GM19324 (cell line): ENCODE results near the gene STK32B.

Experiments used
- ATAC-seq: cut with Tn5 transposase; IDR thresholded peaks from one replicate; pipeline ENCODE4 v1.9.1; 2021; ENCODE audit warnings: mild to moderate bottlenecking, moderate library complexity; ENCODE audit not compliant: unreplicated experiment, low FRiP score

STK32B gene

DNA sequence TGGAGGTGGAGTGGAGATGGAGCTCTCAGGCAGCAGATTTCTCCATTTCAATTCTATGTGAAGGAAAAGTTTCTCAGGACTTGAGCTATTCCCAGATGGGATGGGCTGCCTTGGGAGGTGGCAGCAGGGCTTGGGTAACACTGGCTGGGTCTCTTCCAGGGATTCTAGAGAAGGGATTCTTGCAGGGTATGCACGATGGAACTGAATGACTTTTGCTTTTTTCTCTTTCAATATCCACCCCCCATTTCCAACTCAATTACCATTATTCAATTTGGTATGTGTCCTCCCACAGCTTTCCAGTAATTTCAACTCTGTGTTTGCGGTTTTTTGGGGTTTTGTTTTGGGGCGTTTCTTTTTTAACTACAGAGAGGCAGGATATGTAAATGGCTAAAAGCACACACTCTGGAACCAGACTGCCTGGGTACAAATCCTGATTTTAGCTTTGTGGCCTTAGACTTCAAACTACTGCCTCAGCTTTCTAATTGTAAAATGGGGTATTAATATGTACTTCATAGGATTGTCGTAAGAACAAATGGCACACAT, 428.3 kb downstream of the STK32B start:
- no peak for ATAC-seq

- no peak for ATAC-seq
These were observed 437.1 kb downstream of the STK32B start for GRCh38 chr4:5488413-5488812.

GRCh38 chr4:5489260-5489659, 438.0 kb downstream of the STK32B start:
- no peak for ATAC-seq

GRCh38 chr4:5497489-5497888, 446.2 kb downstream of the STK32B start:
- no peak for ATAC-seq

DNA sequence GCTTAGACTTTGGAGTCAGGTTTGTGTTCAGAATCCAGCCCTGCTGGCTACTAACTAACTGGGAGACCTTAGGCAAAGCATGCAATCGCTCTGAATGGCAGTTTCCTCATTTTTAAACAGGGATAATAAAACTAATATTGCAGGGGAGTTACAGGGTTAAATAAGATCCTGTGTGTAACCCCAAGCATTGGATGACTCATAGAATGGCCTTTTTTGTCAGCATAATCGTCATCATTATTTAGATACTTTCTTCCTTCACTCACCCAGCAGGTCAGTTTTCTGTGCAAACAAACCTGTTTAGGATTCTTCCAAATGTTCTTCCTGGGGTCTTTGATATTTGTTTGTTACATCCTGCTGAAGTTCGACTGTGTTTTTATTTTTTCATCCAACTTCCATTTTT, 448.9 kb downstream of the STK32B start:
- ATAC-seq, result no peak

DNA sequence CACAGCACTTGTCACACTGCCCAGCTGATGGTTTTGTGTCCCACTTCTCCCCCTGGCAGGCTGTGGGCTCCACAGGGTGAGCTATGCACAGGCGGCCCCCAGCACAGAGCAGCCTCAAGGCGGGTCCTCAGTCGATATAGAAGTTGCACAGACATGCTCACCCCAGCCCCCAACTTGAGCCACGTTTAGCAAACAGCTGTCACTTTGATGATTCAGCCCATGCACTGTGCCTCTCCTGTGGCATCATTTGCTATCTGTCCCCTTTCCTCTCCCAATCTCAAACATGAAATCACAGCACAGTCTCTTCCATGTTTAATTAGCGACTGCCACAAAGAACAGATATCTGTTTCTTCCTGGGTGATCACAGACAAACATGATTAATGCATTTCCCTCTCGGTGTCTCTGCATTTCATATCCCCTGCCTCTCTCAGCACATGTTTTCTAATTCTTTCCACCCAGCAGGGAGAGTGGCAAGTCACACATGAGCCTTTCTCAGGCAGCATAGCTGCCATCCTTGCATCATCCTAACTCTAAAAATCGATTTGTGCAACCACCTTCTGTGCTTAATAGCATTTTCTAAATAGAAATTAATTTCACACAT, 452.2 kb downstream of the STK32B start:
- ATAC-seq, result no peak

DNA sequence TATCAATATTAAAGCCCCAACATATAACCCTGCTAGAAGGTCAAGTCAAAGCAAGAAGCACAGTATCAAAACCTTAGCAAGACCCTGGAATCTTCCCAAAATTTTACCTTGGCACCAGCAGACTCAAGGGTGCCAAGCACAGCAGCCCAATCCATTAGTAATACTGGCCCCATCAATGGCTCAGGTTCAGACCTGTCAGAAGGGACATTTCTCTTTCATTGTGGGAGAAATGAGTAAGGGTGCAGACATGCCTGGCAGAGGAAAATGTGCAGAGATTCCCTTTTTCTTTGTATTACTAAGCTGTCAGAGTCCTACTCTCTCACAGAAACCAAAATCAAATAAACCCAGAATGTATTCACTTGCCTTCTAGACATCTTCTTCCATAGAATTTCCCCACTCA, 453.2 kb downstream of the STK32B start:
- ATAC-seq, result no peak

DNA sequence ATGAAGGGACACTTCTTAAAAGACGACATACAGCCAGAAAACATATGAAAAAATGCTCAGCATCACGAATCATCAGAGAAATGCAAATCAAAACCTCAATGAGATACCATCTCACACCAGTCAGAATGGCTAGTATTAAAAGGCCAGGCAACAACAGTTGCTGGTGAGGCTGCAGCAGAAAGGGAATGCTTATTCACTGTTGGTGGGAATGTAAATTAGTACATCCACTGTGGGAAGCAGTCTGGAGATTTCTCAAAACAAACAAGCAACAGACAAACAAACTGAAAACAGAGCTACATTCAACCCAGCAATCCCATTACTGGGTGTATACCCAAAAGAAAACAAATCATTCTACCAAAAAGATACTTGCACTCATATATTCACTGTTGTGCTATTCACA, 459.2 kb downstream of the STK32B start:
- ATAC-seq, result no peak

- ATAC-seq, result no peak
These were observed 460.5 kb downstream of the STK32B start for GRCh38 chr4:5511791-5512190.

DNA sequence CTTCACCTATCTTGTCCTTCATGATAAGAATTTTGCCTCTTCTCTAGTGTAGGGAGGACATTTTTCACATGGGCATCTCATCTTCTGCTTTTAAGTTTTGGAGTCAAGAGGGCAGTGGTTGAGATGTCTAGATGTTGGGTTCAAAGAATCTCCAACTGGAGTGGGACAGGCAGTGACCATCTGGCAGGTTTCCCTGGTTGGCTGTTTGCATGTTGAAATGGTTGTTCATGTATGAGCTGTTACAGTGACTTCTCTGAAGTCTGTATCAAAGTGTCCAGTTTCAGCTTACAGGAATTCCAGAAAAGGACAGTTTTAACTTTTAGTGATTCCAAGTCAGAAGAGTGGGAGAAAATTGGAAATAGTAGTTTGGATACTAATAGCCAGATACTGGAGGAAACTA, 464.4 kb downstream of the STK32B start:
- ATAC-seq, result no peak

DNA sequence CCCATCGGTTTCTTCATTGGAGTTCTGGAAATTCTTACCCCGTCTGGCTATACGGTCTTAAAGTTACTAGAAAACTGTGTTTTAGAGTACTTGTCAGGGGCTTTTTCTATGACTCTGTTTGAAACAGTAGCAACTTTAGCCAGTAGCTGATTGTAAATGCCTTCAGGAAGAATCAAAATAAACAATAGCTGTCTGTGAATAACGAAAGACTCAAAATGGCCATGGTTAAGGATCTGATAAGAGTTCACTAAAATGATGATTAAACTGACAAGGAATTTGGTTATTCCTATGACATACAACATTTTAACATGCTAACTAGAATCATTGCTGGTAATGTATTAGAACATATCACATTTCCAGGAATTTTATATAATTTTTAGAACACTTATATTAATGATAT, 466.1 kb downstream of the STK32B start:
- ATAC-seq, result no peak

GRCh38 chr4:5524446-5525299, 473.4 kb downstream of the STK32B start:
- no peak for ATAC-seq

- ATAC-seq, result no peak
These were observed 475.0 kb downstream of the STK32B start for GRCh38 chr4:5526080-5526846.

DNA sequence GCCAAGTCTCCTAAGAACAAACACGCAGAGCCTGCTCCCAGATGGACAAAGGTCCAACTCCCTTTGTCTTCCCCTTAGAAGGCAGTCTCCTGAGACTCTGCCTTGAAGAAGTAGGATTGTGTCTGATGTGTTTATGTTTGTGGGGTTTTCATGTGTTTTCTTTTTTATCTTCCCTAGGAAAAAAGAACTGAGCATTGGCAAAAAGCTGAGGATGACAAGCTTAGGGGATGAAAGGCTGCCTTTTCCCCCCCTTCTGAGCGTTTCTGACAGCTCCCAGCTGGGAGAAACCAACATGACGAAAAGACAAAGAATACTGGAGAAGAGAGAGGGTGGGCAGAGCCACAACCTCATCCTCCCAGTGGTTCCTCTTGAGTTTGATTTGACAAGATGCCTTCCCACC, 475.9 kb downstream of the STK32B start:
- ATAC-seq, result no peak

- ATAC-seq, result no peak
These were observed 476.8 kb downstream of the STK32B start for GRCh38 chr4:5528031-5528436.

DNA sequence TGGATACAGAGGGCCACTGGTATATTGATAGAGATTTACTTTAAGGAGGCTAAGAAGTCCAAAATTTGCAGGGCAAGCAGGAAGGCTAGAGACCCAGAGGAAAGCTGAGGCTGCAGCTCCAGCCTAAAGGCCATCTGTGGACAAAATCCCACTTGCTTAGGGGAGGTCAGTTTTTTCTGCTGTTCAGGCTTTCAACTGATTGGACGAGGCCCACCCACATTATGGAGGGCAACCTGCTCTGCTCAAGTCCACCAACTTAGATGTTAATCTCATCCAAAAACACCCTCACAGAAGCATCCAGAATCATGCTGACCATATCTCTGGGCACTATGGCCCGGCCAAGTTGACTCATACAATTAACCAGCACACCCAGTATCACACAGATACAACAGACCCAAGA, 480.8 kb downstream of the STK32B start:
- ATAC-seq, result no peak

GRCh38 chr4:5539584-5539983, 488.3 kb downstream of the STK32B start:
- no peak for ATAC-seq

- ATAC-seq, result no peak
These were observed 489.9 kb downstream of the STK32B start for GRCh38 chr4:5541169-5541568.

DNA sequence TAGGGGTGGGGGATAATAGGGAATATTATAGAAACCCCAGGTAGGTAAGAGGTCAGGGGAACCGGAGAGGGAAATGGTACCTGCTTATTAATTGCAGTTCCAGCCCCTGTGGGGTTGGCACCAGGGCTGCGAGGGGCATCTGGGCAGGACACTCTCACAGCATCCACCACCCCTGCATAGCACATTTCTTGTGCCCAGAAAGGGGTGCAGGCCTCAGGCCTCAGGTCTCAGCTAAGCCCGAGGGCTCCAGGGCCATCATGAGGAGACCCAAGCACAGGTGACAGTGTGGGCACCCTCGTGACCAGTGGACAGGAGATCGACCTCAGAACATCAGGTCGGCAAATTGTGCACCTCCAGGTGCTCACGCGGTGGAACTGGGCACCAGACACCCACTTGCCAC, 492.4 kb downstream of the STK32B start:
- no peak for ATAC-seq

- ATAC-seq, result no peak
These were observed 493.5 kb downstream of the STK32B start for GRCh38 chr4:5544762-5545161.

GRCh38 chr4:5545271-5545670, 494.0 kb downstream of the STK32B start:
- ATAC-seq, result no peak
